Measurements from ENCODE around the gene CENPF.

CENPF gene

GRCh38 chr1:214602764-214603657 lies at the start of gene CENPF:
CENPF (plus strand) TSS chr1:214603195; CDS start chr1:214613755, 10,560 bp downstream.
- Mint-ChIP-seq H3K27ac (peak within 1 kb of the TSS; percentile 80), H3K36me3 (ENCODE audit: low read depth) (peaks cover under 1% of the 10 kb centered on the region), H3K4me1 (ENCODE audit: low read depth) (peaks cover 12% of the 10 kb centered on the region), H3K4me3 (peak within 1 kb of the TSS; percentile 92), H3K27me3 (no peaks in the 10 kb centered on the region), H3K9me3 (no peaks in the 10 kb centered on the region)
- intact Hi-C loops (cut with micrococcal nuclease) = no loop called here

GRCh38 chr1:214557952-214558735 lies 44.9 kb upstream of the CENPF start:
- peaks cover 15% of the 10 kb centered on the region for H3K27me3 Mint-ChIP-seq
- intact Hi-C loops (cut with micrococcal nuclease) = no loop called here
- no peaks in the 10 kb centered on the region for H3K9me3 Mint-ChIP-seq
- no peak overlapping the region for H3K4me3 Mint-ChIP-seq
- no peak overlapping the region for H3K27ac Mint-ChIP-seq
- peaks cover 7% of the 10 kb centered on the region for H3K4me1 Mint-ChIP-seq (ENCODE audit: low read depth)
- no peaks in the 10 kb centered on the region for H3K36me3 Mint-ChIP-seq (ENCODE audit: low read depth)

GRCh38 chr1:214563881-214564280 lies 39.1 kb upstream of the CENPF start:
- H3K4me1 Mint-ChIP-seq (ENCODE audit: low read depth) = no peaks in the 10 kb centered on the region
- H3K4me3 Mint-ChIP-seq = no peak overlapping the region
- no peaks in the 10 kb centered on the region for H3K9me3 Mint-ChIP-seq
- intact Hi-C loops (cut with micrococcal nuclease) = no loop called here
- no peak overlapping the region for H3K27ac Mint-ChIP-seq
- no peaks in the 10 kb centered on the region for H3K36me3 Mint-ChIP-seq (ENCODE audit: low read depth)
- peaks cover 1% of the 10 kb centered on the region for H3K27me3 Mint-ChIP-seq

GRCh38 chr1:214565310-214565709 lies 37.7 kb upstream of the CENPF start:
- intact Hi-C loops (cut with micrococcal nuclease) = no loop called here
- Mint-ChIP-seq H3K9me3 (no peaks in the 10 kb centered on the region), H3K4me3 (no peak overlapping the region), H3K27ac (no peak overlapping the region), H3K27me3 (peaks cover 2% of the 10 kb centered on the region), H3K36me3 (ENCODE audit: low read depth) (no peaks in the 10 kb centered on the region), H3K4me1 (ENCODE audit: low read depth) (no peaks in the 10 kb centered on the region)

- Mint-ChIP-seq H3K36me3 (ENCODE audit: low read depth) (no peaks in the 10 kb centered on the region), H3K27ac (no peak overlapping the region), H3K27me3 (peaks cover 2% of the 10 kb centered on the region), H3K4me3 (no peak overlapping the region), H3K9me3 (no peaks in the 10 kb centered on the region), H3K4me1 (ENCODE audit: low read depth) (no peaks in the 10 kb centered on the region)
- intact Hi-C loops (cut with micrococcal nuclease) = no loop called here
Observed at GRCh38 chr1:214566158-214567104, 36.6 kb upstream of the CENPF start.

- Mint-ChIP-seq H3K27me3 (peaks cover 2% of the 10 kb centered on the region), H3K4me3 (no peak overlapping the region), H3K36me3 (ENCODE audit: low read depth) (no peaks in the 10 kb centered on the region), H3K4me1 (ENCODE audit: low read depth) (no peaks in the 10 kb centered on the region), H3K9me3 (no peaks in the 10 kb centered on the region), H3K27ac (no peak overlapping the region)
- intact Hi-C loops (cut with micrococcal nuclease) = no loop called here
Observed at GRCh38 chr1:214567481-214567980, 35.5 kb upstream of the CENPF start.

GRCh38 chr1:214568328-214568727 lies 34.7 kb upstream of the CENPF start:
- Mint-ChIP-seq H3K27me3 (peaks cover 2% of the 10 kb centered on the region), H3K9me3 (no peaks in the 10 kb centered on the region), H3K4me1 (ENCODE audit: low read depth) (peaks cover 3% of the 10 kb centered on the region), H3K36me3 (ENCODE audit: low read depth) (no peaks in the 10 kb centered on the region), H3K27ac (no peak overlapping the region), H3K4me3 (no peak overlapping the region)
- intact Hi-C loops (cut with micrococcal nuclease) = no loop called here

- Mint-ChIP-seq H3K27me3 (peaks cover 2% of the 10 kb centered on the region), H3K9me3 (no peaks in the 10 kb centered on the region), H3K36me3 (ENCODE audit: low read depth) (no peaks in the 10 kb centered on the region), H3K4me1 (ENCODE audit: low read depth) (peaks cover 4% of the 10 kb centered on the region), H3K4me3 (no peak overlapping the region), H3K27ac (no peak overlapping the region)
- intact Hi-C loops (cut with micrococcal nuclease) = no loop called here
Observed at GRCh38 chr1:214569357-214570004, 33.5 kb upstream of the CENPF start.

- H3K4me1 Mint-ChIP-seq (ENCODE audit: low read depth) = peaks cover 4% of the 10 kb centered on the region
- intact Hi-C loops (cut with micrococcal nuclease) = no loop called here
Observed at GRCh38 chr1:214570442-214570841, 32.6 kb upstream of the CENPF start.

GRCh38 chr1:214571281-214571680 lies 31.7 kb upstream of the CENPF start:
- H3K36me3 Mint-ChIP-seq (ENCODE audit: low read depth) = peaks cover 5% of the 10 kb centered on the region
- H3K27me3 Mint-ChIP-seq = peaks cover 2% of the 10 kb centered on the region
- peaks cover 4% of the 10 kb centered on the region for H3K4me1 Mint-ChIP-seq (ENCODE audit: low read depth)
- H3K4me3 Mint-ChIP-seq = no peak overlapping the region
- H3K9me3 Mint-ChIP-seq = peaks cover 9% of the 10 kb centered on the region
- H3K27ac Mint-ChIP-seq = no peak overlapping the region
- intact Hi-C loops (cut with micrococcal nuclease) = no loop called here

More at GRCh38 chr1:214570442-214570841, 32.6 kb upstream of the CENPF start:
- Mint-ChIP-seq H3K36me3 (ENCODE audit: low read depth) (no peaks in the 10 kb centered on the region), H3K27ac (no peak overlapping the region), H3K4me3 (no peak overlapping the region), H3K27me3 (peaks cover 2% of the 10 kb centered on the region), H3K9me3 (peaks cover under 1% of the 10 kb centered on the region)

GRCh38 chr1:214573386-214574318 lies 29.3 kb upstream of the CENPF start:
- H3K27me3 Mint-ChIP-seq = peaks cover 2% of the 10 kb centered on the region
- intact Hi-C loops (cut with micrococcal nuclease) = no loop called here

More at GRCh38 chr1:214573386-214574318, 29.3 kb upstream of the CENPF start:
- H3K27ac Mint-ChIP-seq = no peak overlapping the region
- peaks cover 29% of the 10 kb centered on the region for H3K9me3 Mint-ChIP-seq
- no peak overlapping the region for H3K4me3 Mint-ChIP-seq
- H3K36me3 Mint-ChIP-seq (ENCODE audit: low read depth) = peaks cover 5% of the 10 kb centered on the region
- H3K4me1 Mint-ChIP-seq (ENCODE audit: low read depth) = peaks cover 4% of the 10 kb centered on the region

Measured in dendritic cell treated with granulocyte-macrophage colony-stimulating factor and Interleukin-4, amounts not matched to agents 40 ng/mL and 50 ng/mL, for 4 days (primary cell).